Epithelial cell of esophagus (primary cell): ENCODE results near the gene CCDC97.
A peak's percentile ranks its signal among the peaks of the same experiment; 100 is the strongest.

Source experiments
- DNase-seq: peaks from one replicate; pipeline ENCODE4 v3.0.0; 2010; ENCODE audit warnings: low read depth
- H3K4me3 ChIP-seq: 2 replicates; pipeline ENCODE4 v1.5.1; 2011; ENCODE audit warnings: mild to moderate bottlenecking, low read length, control low read depth
- CTCF ChIP-seq: IDR thresholded peaks from 2 replicates; pipeline ENCODE4 v1.5.1; 2011; ENCODE audit warnings: low read depth, mild to moderate bottlenecking, low read length, control low read depth, inconsistent platforms; ENCODE audit not compliant: insufficient read depth; ENCODE audit errors: missing control alignments

Gene CCDC97

GRCh38 chr19:41321204-41321599, 11.2 kb downstream of the CCDC97 start:
- DNase-seq: no peak
- no peak overlapping the region for H3K4me3 ChIP-seq
- no peak for TF ChIP-seq CTCF

DNA sequence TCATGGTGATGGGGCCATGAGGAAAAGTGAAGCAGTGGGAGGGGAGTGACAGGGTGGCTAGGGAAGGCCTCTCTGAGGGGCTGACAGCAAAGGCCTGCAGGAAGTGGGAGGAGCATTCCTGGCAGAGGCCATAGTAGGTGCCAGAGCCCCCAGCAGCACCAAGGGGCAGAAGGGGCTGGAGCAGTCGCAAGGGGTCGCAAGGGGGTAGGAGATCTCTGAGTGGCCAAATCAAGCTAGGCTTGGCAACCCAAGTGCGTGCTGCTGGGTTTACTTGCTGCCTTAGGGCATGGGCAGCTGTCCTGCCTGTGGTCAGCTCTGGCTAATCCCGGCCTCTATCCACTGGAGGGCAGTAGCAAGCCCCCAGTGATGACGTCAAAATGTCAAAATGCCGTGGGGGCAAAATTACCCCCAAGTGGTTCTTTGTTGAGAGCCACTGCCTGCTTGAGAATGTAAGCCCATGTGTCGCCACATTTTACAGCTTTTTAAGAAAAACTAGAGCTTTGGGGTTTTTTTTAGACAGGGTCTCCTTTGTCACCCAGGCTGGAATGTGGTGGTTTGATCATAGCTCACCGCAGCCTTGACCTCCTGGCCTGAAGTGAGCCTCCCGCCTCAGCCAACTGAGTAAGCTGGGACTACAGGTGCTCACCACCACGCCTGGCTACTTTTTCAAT, 11.8 kb downstream of the CCDC97 start:
- peak; percentile 13 for TF ChIP-seq CTCF
- DNase-seq: peak; percentile 20
- H3K4me3 ChIP-seq: no peak overlapping the region

- TF ChIP-seq CTCF: no peak
- no peak overlapping the region for H3K4me3 ChIP-seq
- DNase-seq: no peak
These were observed 12.5 kb downstream of the CCDC97 start for GRCh38 chr19:41322451-41322850.

GRCh38 chr19:41323023-41323422, 13.1 kb downstream of the CCDC97 start:
- DNase-seq: no peak
- no peak for TF ChIP-seq CTCF
- no peak overlapping the region for H3K4me3 ChIP-seq

- peak; percentile 70 for DNase-seq
- TF ChIP-seq CTCF: no peak
- H3K4me3 ChIP-seq: no peak overlapping the region
These were observed 13.6 kb downstream of the CCDC97 start for GRCh38 chr19:41323430-41324125.

DNA sequence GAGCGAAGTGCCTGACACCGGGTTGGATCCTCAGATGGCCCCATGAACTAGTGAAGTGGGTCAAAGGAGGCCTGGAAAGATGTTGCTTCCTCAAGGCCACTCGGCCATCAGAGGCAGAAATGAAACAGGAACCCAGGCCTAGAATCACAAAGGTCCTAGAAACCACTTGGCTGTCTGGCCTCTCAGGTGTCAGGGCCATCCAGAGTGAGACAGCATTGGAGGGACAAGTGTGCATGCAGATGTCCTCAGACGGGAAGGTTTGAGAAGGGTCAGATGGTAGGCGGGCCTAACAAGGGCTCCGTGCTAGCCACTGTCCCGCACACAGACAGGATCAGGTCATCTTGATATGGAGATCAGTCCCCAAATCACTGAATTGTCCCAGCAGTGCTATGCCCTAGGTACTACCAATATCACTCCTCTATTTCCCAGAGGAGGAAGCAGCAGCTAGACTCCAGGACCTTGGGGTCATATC, 14.3 kb downstream of the CCDC97 start:
- no peak overlapping the region for H3K4me3 ChIP-seq
- DNase-seq: no peak

More for the DNA sequence above, 14.3 kb downstream of the CCDC97 start:
- no peak for TF ChIP-seq CTCF
